NCI-H1092 (cell line): ENCODE data around the gene BTF3L4.
"Not testable (repeated sequence)": the region's sequence is repeated elsewhere in the genome, so short reads cannot be mapped to it uniquely, and the experiment has no call there.

ENCODE experiments used
- DNase-seq: peaks from one replicate; lab custom pipeline; 2025; lab: John Stamatoyannopoulos, UW

The BTF3L4 gene

GRCh38 chr1:52056163-52056936, at the start of gene BTF3L4:
TSS of gene BTF3L4 (plus strand) at chr1:52056295. CDS start at chr1:52059848, 3,553 bp downstream.
- DNase-seq, result peak; percentile 92

DNA sequence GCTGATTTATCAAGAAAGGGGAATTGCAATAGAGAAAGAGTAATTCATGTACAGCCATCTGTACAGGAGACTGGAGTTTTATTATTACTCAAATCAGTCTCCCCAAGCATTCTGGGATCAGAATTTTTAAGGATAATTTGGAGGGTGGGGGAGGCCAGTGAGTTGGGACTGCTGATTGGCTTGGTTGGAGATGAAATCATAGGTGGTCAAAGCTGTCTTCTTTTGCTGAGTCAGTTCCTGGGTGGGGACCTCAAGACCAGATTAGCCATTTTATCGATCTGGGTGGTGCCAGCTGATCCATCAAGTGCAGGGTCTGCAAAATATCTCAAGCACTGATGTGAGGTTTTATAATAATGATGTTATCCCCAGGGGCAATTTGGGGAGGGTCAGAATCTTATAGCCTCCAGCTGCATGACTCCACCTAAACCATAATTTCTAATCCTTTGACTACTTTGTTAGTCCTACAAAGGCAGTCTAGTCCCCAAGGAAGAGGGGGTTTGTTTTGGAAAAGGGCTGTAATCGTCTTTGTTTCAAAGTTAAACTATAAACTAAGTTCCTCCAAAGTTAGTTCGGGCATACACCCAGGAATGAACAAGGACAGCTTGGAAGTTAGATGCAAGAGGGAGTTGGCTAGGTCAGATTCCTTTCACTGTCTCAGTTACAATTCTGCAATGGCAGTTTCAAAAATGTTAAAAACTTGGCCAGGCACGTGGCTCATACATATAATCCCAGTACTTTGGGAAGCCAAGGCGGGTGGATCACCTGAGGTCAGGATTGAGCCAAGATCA, 48.7 kb upstream of the BTF3L4 start:
- DNase-seq, result no peak

- no peak for DNase-seq
These were observed 47.9 kb upstream of the BTF3L4 start for GRCh38 chr1:52008071-52008809.

DNA sequence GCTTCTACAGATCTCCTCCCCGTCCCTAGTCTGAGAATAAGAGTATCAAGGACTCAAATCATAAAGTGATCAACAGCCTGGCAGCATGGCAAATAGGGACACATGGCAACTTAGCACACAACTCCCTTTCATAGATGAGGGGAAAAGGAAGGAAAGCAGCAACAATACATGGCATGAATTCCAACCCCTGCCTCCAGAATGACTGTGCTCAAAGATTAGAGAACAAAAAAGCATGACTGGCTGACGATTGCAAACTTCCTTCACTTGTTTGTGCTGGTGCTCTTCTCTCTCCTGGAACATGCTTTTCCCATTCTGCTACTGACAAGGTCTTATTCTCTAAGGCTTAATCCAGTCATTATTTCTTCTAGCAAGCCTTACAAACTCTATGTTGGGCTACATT, 34.0 kb upstream of the BTF3L4 start:
- no peak for DNase-seq

DNA sequence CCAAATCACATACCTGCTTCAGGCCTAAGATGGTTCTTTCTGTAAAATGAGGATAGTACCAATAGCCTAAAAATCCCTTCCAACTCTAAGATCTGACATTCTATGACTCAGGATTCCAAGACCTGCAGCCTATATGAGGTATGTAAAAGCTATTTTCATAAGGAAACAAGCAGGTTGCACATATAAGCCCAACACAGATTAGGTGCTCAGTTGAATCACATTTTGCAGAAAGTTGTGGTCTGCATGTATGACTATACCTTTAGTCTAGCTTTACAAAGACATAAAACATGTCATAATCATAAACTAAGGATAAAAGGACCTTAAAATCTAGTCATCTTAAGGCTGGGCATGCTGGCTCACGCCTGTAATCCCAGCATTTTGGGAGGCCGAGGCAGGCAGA, 29.8 kb upstream of the BTF3L4 start:
- no peak for DNase-seq

DNA sequence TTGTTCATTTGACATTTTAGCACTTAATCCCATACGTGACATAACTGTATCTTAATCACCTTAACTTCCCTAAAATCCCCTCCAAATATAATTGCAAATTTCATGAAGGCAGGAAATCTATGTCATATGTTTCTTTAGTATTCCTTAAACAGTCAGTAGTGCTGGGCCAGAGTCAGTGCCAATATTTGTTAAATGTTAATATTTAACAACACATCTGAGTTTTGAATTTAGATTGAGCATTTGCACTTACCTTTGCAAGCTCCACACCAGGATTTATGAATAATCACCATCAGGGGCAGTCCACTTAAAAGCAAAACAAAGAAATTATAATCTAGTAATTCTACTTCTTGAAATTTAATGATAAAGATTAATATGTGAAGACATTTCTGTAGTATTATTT, 27.8 kb upstream of the BTF3L4 start:
- no peak for DNase-seq

DNA sequence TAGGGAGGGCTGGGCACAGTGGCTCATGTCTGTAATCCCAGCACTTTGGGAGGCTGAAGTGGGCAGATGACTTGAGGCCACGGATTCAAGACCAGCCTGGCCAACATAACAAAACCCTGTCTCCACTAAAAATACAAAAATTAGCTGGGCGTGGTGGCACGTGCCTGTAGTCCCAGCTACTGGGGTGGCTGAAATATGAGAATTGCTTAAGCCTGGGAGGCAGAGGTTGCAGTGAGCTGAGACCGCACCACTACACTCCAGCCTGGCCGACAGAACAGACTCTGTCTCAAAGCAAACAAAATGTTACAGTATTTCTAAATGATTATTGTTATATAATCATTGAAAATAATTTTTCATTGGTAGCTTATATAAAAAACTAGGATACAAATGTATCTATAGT, 27.3 kb upstream of the BTF3L4 start:
- DNase-seq, result not testable (repeated sequence)

DNA sequence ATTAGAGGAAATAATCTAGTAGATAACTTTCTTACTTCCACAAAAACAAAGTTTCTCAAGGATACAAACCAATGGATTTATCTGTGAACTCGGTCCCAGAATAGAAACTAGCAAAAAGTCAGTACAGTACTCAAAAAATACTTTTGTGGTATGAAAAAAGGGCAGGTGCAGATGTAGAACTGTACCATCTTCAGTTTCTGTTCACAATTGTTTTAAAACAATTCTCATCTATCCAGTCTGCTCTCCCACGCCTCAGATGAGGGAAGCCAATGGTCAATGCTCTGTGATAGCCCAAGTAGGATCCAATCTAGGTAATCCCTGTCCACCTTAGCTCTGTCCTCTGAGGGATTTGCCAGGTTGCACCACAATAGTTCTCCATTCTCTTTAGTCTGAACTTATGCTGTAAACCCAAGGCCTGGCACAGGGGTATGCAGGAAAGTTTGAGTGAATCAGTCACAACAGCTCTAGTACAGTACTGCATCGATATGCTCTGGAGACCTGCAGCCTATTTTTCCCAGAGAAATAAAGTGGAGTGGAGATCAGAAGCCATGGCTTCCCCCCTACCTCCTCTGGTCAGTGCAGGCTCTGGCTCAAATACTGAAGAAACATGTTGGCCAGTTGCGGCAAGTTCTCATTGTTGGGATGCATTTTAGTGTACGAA, 23.8 kb upstream of the BTF3L4 start:
- DNase-seq, result no peak

DNA sequence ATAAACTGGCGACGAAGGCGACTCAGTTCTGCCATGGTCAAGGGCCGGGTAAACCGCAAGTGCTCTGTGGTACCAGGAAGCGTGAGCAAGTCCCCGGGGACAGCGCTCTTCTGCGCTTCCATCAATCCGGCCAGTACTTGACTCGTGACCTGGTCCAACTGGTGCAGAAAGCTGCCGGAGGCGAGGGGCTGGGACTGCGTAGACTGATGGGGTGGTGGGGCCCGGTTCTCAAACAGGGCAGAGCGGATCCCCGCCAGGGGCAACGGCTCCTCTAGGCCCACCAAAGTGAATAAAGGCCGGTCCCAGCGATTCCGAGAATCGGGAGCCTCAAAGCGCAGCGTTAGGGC, 23.3 kb upstream of the BTF3L4 start:
- no peak for DNase-seq

- peak; percentile 82 for DNase-seq
These were observed 22.7 kb upstream of the BTF3L4 start, which contains the start of gene KTI12 for GRCh38 chr1:52033190-52034049. TSS of gene KTI12 (minus strand) at chr1:52033810. CDS start at chr1:52033761, 49 bp downstream.

DNA sequence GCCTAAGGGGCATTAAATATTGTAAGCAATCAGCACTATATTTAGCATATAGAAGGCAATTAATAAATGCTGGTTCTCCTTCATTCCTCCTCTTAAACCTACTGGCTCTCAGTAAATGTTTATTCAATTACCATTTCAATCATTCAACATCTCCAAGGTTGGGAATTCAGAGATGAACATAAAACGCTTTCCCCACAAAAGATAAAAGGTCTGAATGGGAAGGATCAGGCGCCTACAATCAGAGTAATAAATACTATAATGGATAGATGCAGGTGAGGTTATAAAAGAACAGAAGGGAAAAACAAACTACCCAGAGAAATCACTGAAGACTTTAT, 22.1 kb upstream of the BTF3L4 start:
- no peak for DNase-seq

- no peak for DNase-seq
These were observed 18.7 kb upstream of the BTF3L4 start for GRCh38 chr1:52037402-52037814.

GRCh38 chr1:52037909-52038308, 18.2 kb upstream of the BTF3L4 start:
- DNase-seq, result no peak

DNA sequence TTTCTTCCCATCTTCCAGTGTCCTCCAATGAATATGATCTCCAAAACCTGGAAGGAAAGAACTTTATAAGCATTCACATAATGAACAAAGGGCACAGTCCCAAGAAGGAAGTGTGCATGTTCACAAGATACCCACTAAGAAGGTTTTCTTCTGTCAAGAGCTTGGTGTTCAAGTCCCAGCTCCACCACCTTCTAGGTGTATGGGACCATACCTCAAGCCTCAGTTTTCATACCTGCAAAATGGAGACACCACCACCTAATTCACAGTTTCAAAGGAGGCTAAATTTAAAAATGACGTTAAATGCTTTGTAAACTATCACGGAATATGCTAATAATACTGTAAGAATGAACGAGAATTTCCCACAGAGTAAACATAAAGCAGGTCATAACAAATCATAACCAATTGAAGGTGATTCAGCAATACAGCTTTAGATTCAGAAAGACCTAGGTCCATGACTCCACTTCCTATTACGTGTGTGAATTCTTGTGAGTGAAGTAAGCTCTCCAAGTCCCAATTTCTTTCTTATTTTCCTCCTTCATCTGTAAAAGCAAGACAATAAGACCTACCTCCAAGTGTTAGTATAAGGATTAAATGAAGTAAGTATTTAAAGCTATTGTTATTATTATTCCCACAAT, 14.4 kb upstream of the BTF3L4 start:
- no peak for DNase-seq

DNA sequence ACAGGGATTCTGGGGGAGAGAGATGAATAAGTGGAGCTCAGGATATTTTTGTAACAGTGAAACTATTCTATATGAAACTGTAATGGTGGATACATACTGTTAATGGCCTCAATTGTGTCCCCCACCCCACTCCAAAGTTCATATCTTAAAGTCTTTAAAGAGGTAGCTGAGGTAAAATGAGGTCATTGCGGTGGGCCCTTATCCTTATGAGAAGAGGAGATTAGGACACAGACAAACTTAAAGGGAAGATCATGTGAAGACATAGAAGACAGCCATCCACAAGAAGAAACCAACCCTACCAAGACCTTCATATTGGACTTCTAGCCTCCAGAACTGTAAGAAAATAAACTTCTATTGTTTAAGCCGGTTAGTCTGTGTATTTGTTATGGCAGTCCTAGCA, 10.9 kb upstream of the BTF3L4 start:
- no peak for DNase-seq

DNA sequence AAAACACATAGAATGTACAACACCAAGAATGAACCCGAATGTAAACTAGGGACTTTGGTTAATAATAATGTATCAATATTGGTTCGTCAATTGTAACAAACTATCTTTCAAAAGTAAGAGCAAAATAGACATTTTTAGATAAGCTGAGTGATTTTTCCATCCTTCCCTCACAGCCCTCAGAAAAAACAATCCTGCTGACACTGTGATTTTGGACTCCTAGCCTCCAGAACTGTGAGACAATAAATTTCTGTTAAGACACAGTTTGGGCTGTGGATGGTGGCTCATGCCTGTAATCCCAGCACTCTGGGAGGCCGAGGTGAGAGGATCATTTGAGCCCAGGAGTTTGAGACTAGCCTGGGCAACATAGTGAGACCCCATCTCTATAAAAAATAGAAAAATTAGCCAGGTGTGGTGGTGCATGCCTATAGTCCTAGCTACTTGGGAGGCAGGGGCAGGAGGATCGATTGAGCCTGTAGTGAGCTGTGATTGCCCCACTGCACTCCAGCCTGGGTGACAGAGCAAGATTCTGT, 10.4 kb upstream of the BTF3L4 start:
- DNase-seq, result not testable (repeated sequence)

GRCh38 chr1:52049337-52049736, 6.8 kb upstream of the BTF3L4 start:
- not testable (repeated sequence) for DNase-seq

GRCh38 chr1:52053862-52054261, 2.2 kb upstream of the BTF3L4 start:
- no peak for DNase-seq

DNA sequence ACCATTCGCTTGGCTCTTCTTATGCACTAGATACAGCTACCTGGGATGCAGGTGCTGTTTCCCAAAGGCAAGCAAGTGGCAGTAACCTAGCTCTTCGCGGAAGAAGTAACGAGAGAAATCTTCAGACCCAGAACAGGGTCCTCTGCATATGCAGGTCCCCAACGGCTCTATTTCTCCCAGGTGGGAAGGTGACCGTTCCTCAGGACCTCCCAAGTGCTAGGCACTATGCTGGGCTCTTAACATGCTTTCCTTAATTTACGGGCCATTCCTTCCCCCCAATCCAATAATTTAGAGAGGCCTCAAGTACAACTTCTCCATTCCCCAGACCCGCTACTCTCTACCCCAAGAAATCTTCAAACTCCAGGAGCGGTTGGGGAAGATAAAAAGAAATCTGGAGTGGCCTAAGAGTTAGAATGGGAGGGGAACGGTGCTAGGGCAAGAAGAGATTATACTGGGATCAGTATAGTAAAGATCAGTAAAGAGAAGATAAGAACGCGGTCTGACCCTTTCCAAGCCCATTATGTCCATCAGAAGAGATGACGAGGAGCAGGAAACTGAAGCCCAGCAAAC, 1.5 kb upstream of the BTF3L4 start:
- DNase-seq, result no peak
